HG02642 (cell line): ENCODE measurements around the gene BAZ2B.

Experiments
- ATAC-seq: cut with Tn5 transposase; IDR thresholded peaks from one replicate; pipeline ENCODE4 v1.9.1; 2021; ENCODE audit warnings: mild to moderate bottlenecking; ENCODE audit not compliant: unreplicated experiment, poor library complexity

The BAZ2B gene

DNA sequence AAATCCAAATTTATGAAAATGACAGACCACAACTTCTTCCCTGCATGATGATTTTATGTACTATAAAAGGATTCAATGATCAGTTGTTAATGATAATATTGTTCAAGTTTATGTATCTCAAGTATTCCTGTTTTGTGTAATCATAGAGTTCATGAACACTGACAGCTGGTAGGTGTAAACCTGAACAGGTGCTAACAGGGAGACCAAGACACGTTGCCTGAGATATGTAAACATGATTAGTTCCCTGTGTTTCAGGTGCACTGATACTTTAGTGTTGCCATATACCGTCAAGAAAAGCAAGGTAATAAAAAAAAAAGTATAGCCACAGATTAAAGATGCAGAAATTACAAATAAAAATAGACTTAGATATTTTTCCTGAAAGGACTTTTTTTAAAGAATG lies 131.8 kb downstream of the BAZ2B start:
- no peak for ATAC-seq

GRCh38 chr2:159476329-159476728 lies 140.0 kb downstream of the BAZ2B start:
- no peak for ATAC-seq

DNA sequence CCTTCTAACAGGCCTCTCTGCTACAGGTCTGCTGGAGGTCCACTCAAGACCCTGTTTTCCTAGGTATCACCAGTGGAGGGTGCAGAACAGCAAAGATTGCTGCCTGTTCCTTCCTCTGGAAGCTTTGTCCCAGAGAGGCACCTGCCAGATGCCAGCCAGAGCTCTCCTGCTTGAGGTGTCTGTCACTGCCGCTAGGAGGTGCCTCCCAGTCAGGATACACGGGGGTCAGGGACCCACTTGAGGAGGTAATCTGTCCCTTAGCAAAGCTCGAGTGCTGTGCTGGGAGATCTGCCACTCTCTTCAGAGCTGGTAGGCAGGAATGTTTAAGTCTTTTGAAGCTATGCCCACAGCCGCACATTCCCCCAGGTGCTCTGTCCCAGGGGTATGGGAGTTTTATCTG lies 140.6 kb downstream of the BAZ2B start:
- no peak for ATAC-seq

- ATAC-seq, result no peak
These were observed 145.0 kb downstream of the BAZ2B start for GRCh38 chr2:159471340-159471739.

DNA sequence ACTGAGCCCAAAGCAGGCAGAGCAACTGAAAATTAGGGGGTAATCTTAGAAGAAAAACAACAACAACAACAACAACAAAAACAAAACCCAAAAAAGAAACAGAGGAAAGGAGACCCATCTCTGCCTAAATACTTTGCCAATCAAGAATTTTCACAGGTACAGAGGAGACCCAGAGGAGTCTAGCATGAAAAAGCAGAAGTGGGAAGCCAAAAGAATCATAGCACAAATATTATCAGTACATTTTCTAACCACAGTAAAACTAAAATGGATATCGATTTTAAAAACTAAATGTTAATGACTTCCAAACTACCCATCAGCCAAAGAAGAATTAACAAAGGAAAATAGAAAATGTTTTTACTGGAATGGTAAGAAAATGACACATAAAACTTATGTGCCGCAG lies 148.1 kb downstream of the BAZ2B start:
- no peak for ATAC-seq

GRCh38 chr2:159462961-159463360 lies 153.4 kb downstream of the BAZ2B start:
- ATAC-seq, result no peak

DNA sequence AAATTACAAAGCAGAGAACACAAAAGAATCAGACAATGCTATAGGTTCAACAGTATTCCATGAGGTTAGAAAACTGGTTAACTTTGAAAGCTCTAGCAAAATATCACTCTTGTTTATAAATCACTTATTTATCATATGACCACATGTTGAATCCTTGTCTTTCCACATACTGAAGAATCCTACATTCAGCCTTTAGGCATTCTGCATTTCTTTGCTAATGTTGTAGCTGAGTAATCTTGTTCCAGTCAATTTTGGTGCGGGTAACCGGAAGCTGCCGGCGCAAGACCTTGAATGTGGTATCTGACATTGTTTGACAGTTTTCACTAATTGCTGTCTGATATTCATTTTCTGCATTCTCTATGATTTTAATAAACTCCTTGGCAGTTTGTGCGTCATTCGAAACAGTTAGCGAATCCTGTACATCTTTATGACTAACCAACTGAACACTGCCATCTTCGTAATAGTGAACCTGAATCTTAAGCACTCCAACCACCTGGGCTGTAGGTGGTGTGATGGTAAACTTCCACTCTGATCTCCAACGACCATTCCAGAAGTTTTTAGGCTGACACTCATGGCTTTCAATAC lies 154.1 kb downstream of the BAZ2B start:
- ATAC-seq, result no peak

DNA sequence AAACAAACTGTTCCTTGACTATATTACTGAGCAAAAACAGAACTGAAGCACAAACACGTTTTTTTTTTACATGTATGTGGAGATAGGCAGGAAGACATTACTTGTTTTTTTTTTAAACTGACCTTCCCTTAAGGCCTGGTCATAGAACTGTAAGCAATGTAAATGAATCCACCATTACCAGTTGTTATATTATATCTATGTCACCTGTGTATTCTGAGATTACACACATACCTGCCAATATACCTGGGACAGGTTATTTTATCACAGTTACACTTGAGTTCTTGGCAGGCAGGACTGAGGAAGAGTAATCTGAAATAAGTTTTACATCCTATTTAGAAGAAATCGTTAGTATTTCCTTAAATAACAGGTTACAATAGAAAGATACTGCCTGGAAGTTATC lies 155.3 kb downstream of the BAZ2B start:
- ATAC-seq, result no peak

DNA sequence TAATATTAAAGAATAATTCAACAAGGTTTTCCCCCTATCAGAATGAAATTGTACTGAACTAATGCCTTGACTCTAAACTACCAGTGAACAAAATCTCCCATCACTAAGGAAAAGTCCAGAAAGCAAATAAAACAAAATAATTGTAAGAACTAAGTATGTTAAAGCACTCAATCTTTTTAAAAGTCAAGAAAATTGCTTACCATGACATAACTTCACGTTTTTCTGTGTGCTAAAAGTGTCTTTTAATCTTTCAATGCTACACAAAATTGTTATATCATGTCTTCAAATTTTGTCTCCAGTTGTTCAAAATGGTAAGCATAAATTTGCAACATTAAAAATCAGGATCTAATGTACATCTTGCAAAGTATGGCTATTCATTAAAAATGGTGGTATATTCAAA lies 156.1 kb downstream of the BAZ2B start:
- no peak for ATAC-seq

DNA sequence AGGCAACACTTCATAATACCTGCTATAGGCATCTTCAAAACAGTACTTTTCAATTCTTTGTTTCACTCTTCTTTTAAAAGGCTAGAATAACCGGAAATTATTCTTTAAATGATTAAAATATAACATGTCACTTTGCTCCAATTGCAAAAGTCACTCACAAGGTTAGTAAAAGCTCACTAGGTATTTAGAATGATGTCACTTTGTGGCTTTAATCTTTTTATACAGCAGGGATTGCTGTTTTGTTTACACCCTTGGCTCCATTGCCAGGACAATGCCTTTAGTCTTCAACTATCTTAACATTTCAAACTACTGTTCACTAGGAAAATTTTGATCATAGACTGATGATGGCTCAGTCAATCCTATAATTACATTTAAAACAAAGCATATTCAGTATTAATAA lies 157.1 kb downstream of the BAZ2B start:
- no peak for ATAC-seq

- no peak for ATAC-seq
These were observed 158.8 kb downstream of the BAZ2B start for GRCh38 chr2:159457589-159457988.

DNA sequence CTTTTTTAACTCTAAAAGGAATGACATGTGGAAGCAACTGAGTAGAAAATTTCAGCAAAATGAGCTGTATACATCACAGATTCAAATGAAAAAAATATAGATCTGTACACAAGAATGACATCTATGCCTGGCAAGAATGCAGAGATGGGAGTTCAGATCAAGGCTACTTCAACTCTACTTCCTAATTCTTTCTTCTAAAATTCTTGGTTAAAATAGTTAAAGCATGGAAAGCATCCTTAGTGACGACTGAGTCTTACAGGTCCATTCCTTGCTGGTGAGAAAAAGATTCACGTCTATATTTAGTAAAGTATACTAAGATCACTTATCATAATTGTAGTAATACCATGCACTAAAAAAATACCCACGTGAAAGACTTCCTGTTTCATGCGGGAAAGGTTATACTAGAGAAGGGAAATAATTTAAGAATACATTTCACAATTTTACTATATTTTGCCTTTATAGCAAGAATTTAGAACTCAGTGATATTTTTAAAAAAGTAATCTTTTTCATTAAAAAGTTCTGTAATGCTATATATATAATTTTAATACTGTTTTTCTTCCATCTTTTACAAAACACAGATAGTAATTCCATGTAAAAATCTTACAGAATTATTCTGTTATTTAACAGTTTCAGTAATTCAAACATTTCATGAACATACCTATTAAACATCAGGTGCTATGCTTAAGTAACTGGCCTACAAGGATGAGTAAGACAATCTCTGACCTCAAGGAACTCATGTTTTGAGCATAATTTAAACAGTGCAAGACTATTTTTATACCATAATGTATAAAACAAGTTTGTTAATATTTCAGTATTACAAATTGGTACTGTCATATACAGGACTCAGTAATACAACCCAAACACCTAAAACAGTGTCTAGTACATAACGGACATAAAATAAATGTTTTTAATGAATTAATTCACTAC lies 159.6 kb downstream of the BAZ2B start:
- ATAC-seq, result no peak

- ATAC-seq, result no peak
These were observed 160.9 kb downstream of the BAZ2B start for GRCh38 chr2:159455330-159455918.

DNA sequence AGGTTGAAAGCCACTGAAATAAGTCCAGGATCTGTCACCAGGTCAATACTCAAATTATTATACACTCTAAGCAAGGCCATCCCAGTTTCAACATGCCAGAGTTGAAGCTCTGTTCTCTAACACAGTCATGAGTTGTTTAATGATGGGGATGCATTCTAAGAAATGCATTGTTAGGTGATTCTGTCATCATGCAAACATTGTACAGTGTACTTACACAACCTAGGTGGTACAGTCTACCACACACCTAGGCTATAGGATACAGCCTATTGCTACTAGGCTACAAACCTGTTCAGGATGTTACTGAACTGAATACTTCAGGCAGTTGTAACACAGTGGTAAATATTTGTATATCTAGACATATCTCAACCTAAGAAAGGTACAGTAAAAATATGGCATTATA lies 162.2 kb downstream of the BAZ2B start:
- no peak for ATAC-seq

DNA sequence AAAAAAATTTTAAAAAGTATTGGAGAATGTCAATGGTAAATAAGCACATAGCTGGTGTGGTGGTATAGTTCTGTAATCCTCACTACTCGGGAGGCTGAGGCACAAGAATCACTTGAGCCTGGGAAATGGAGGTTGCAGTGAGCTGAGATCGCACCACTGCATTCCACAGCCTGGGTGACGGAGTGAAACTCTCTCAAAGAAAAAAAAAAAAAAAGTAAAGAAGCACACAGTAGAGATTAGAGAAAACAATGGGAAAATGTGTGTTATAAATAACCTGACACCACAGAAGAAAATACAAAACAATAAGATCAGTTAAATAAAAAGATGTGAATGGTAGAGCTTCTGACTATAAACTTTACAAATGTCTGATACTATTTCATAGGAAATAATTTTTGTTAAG lies 166.2 kb downstream of the BAZ2B start:
- no peak for ATAC-seq

DNA sequence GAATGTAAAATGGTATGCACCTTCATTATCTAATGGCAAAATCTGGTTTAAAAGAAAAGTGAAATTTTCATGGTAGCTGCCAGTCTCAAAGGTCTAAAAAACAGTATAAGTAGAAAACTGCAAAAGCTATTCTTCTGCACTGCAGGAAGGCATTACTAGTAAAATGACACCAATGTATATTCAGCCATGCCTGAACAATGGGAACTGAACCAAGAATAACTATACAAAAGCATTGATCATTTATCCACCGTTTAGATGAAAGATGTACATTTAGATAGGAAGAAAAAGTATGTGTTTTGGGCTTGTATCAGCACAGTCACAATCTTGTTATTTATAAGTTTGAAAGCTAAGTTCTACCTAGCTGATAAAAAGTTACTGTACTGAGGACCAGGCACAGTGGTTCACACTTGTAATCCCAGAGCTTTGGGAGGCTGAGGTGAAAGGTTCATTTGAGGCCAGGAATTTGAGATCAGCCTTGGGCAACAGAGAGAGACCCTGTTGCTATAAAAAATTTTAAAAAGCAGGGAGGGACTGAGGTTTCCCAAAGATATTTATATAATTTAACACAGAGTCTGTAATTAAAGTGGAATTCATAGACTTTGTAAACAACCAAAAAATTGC lies 166.7 kb downstream of the BAZ2B start:
- no peak for ATAC-seq

GRCh38 chr2:159446817-159447216 lies 169.5 kb downstream of the BAZ2B start:
- no peak for ATAC-seq

DNA sequence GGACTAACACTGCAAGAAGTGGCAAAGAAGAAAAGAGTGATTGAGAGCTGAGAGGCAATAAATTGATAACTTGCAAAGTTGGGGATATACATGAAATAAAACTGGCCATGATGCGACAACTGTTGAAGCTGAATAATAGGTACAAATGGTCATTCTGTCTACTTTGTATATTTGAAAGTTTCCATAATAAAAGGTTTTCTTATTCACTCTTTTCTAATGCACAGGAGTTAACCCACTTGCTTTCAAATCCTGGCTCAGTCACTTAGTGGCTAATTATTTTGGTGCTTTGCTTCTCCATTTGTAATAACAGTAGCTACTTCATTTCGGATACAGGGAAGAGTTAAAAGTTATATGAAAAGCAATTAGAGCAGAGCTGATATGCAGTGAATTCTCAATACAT lies 170.1 kb downstream of the BAZ2B start:
- no peak for ATAC-seq

GRCh38 chr2:159445307-159445706 lies 171.0 kb downstream of the BAZ2B start:
- no peak for ATAC-seq

GRCh38 chr2:159444754-159445153 lies 171.6 kb downstream of the BAZ2B start:
- no peak for ATAC-seq
